Hepatocyte (in vitro differentiated cells): ENCODE data around the gene RAMAC.

Experiments
- EZH2 ChIP-seq: fragments of 200-600 bp; sonication (generic); IDR thresholded peaks from 2 replicates; pipeline ENCODE4 v1.6.1; 2016; ENCODE audit warnings: antibody characterized with exemption, mild to moderate bottlenecking, borderline replicate concordance
- EZH2phosphoT487 ChIP-seq: fragments of 200-600 bp; sonication (generic); IDR thresholded peaks from one replicate; pipeline ENCODE4 v1.6.1; 2018; ENCODE audit warnings: antibody characterized with exemption, mild to moderate bottlenecking, low read depth, moderate library complexity; ENCODE audit not compliant: unreplicated experiment, severe bottlenecking
- TF ChIP-seq, protein P1 (sequence below): fragments of 200-600 bp; sonication (generic); IDR thresholded peaks from 2 replicates; pipeline ENCODE4 v1.5.1; 2016; ENCODE audit warnings: antibody characterized with exemption, mild to moderate bottlenecking; ENCODE audit not compliant: poor library complexity

DNA sequence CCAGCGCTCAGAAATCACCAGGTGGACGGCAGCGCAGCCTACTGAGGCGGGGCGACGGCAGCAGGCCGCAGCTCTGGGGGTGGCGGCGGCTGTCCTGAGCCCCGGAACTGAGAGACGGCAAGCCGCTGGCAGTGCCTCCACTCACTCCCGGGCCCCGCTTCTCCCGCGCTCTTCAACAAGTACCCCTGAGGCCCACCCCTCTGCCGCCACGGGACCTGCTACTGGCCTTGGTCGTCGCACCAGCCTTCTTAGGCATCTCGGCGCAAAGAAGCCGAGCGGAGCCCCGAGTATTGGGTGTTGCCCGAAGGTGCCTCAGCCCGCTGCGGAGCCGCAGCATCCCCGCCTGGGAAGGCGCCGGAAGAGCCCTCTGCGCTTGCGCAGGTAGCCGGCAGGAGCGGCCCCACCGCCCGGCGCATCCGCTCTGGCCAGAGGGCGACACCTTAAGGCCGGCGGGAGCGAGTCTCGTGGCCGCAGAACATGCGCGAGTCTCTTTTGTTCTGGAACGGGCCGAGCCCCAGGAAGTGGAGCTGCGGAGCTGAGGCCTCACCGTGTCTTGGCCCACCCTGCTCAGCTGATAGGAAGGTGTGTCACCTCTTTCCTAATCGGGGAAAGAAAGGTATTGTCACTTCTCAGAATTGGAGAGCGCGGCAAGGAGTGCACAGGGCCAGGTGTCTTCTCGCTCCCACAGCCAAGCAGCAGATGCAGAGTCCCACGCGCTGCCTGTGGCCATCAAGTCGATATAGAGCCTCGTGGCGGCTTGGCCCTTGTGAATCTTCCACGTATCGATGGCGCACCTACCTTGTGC, 25.5 kb downstream of the RAMAC start, which contains the start of gene C15orf40:
- no peak for TF ChIP-seq EZH2
- TF ChIP-seq, protein P1, sequence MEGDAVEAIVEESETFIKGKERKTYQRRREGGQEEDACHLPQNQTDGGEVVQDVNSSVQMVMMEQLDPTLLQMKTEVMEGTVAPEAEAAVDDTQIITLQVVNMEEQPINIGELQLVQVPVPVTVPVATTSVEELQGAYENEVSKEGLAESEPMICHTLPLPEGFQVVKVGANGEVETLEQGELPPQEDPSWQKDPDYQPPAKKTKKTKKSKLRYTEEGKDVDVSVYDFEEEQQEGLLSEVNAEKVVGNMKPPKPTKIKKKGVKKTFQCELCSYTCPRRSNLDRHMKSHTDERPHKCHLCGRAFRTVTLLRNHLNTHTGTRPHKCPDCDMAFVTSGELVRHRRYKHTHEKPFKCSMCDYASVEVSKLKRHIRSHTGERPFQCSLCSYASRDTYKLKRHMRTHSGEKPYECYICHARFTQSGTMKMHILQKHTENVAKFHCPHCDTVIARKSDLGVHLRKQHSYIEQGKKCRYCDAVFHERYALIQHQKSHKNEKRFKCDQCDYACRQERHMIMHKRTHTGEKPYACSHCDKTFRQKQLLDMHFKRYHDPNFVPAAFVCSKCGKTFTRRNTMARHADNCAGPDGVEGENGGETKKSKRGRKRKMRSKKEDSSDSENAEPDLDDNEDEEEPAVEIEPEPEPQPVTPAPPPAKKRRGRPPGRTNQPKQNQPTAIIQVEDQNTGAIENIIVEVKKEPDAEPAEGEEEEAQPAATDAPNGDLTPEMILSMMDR, result peak; percentile 79
- no peak for TF ChIP-seq EZH2phosphoT487
